Smooth muscle cell (in vitro differentiated cells): ENCODE measurements around the gene CDV3. TPM values are rescaled to one million over a fixed set of nuclear protein-coding genes. Genes with fewer than 3 reads are reported as not detected.
"Not testable (repeated sequence)": the region's sequence is repeated elsewhere in the genome, so short reads cannot be mapped to it uniquely, and the experiment has no call there.

Experiments
- DNase-seq: peaks from one replicate; lab custom pipeline; 2025; ENCODE audit not compliant: unreplicated experiment; lab: John Stamatoyannopoulos, UW
- H2AFZ ChIP-seq: fragments of 200-600 bp; sonication (generic); 2 replicates; pipeline ENCODE4 v1.6.0; 2016; ENCODE audit warnings: antibody characterized with exemption, low read depth, mild to moderate bottlenecking
- H3F3A ChIP-seq: fragments of 200-600 bp; sonication (generic); 2 replicates; pipeline ENCODE4 v1.6.0; 2017; ENCODE audit warnings: antibody characterized with exemption, low read depth
- H3K27ac ChIP-seq: fragments of 200-600 bp; sonication (generic); 2 replicates; pipeline ENCODE4 v1.5.1; 2016; ENCODE audit warnings: low read depth, mild to moderate bottlenecking
- H3K27me3 ChIP-seq: fragments of 200-600 bp; sonication (generic); 2 replicates; pipeline ENCODE4 v1.6.1; 2016; ENCODE audit warnings: low read depth, mild to moderate bottlenecking
- H3K36me3 ChIP-seq: fragments of 200-600 bp; sonication (generic); 2 replicates; pipeline ENCODE4 v1.5.1; 2016; ENCODE audit warnings: low read depth
- H3K4me1 ChIP-seq: fragments of 200-600 bp; sonication (generic); 2 replicates; pipeline ENCODE4 v1.5.1; 2016; ENCODE audit warnings: low read depth
- H3K4me2 ChIP-seq: fragments of 200-600 bp; sonication (generic); 2 replicates; pipeline ENCODE4 v1.6.0; 2016; ENCODE audit warnings: mild to moderate bottlenecking
- H3K4me3 ChIP-seq: fragments of 200-600 bp; sonication (generic); 2 replicates; pipeline ENCODE4 v1.5.1; 2016; ENCODE audit warnings: mild to moderate bottlenecking
- H3K79me2 ChIP-seq: fragments of 200-600 bp; sonication (generic); 2 replicates; pipeline ENCODE4 v1.6.0; 2016; ENCODE audit warnings: low read depth, mild to moderate bottlenecking
- H3K9ac ChIP-seq: fragments of 200-600 bp; sonication (generic); 2 replicates; pipeline ENCODE4 v1.6.0; 2016; ENCODE audit warnings: low read depth
- H3K9me3 ChIP-seq: fragments of 200-600 bp; sonication (generic); replicated peaks from 2 replicates; pipeline ENCODE4 v1.5.1; 2016; ENCODE audit warnings: low read depth
- H4K20me1 ChIP-seq: fragments of 200-600 bp; sonication (generic); 2 replicates; pipeline ENCODE4 v1.6.0; 2016; ENCODE audit warnings: low read depth
- CTCF ChIP-seq: fragments of 200-600 bp; sonication (generic); IDR thresholded peaks from 2 replicates; pipeline ENCODE4 v1.5.1; 2017; ENCODE audit warnings: borderline replicate concordance, mild to moderate bottlenecking, antibody characterized with exemption; ENCODE audit not compliant: insufficient read depth, poor library complexity, severe bottlenecking
- WGBS: methylation state at CpG from one replicate; pipeline ENCODE4 v1.1.7; 2016; ENCODE audit warnings: low lambda C conversion rate; 5-methylcytosine and 5-hydroxymethylcytosine counted together
- polyA plus RNA-seq: library from polyadenylated mRNA; unstranded; fragments of >200 nt; fragmentation: Nextera tagmentation; extraction: Ambion mirVana; gene quantifications from 2 replicates; pipeline ENCODE4 v1.2.1, GENCODE V29; 2016
- total RNA-seq: library from RNA; depleted of rRNA; stranded (reverse); fragments of >200 nt; gene quantifications from 2 replicates; pipeline ENCODE4 v1.2.3, GENCODE V29; 2014

The CDV3 gene
- total and polyA plus RNA-seq, 2 experiments from 2014 or later: 70.2 to 139 TPM

GRCh38 chr3:133549565-133549964 lies 23.9 kb upstream of the CDV3 start:
- H3K27me3 ChIP-seq: no peaks in the 10 kb centered on the region
- H3K36me3 ChIP-seq: no peaks in the 10 kb centered on the region
- H2AFZ ChIP-seq: no peak overlapping the region
- no peaks in the 10 kb centered on the region for H3K79me2 ChIP-seq
- no peak for TF ChIP-seq CTCF
- no peak overlapping the region for H3K4me2 ChIP-seq
- H3K9ac ChIP-seq: no peak overlapping the region
- H4K20me1 ChIP-seq: no peaks in the 10 kb centered on the region
- no peak overlapping the region for H3K4me3 ChIP-seq
- H3K27ac ChIP-seq: no peak overlapping the region
- H3K9me3 ChIP-seq: no peaks in the 10 kb centered on the region
- H3F3A ChIP-seq: no peaks in the 10 kb centered on the region
- H3K4me1 ChIP-seq: peaks cover 12% of the 10 kb centered on the region
- 92% methylated on average over 4 of the region's 4 CpGs for WGBS
- DNase-seq: no peak

DNA sequence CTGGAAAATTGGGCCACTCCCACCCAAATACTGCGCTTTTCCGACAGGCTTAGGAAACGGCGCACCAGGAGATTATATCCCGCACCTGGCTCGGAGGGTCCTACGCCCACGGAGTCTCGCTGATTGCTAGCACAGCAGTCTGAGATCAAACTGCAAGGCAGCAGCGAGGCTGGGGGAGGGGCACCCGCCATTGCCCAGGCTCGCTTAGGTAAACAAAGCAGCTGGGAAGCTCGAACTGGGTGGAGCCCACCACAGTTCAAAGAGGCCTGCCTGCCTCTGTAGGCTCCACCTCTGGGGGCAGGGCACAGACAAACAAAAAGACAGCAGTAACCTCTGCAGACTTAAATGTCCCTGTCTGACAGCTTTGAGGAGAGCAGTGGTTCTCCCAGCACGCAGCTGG lies 21.9 kb upstream of the CDV3 start:
- not testable (repeated sequence) for H4K20me1 ChIP-seq, H3K4me2 ChIP-seq, H3K4me3 ChIP-seq, H3K9ac ChIP-seq, H3F3A ChIP-seq, H3K79me2 ChIP-seq, H3K27ac ChIP-seq, H3K9me3 ChIP-seq, H2AFZ ChIP-seq, H3K36me3 ChIP-seq, DNase-seq, H3K27me3 ChIP-seq
- WGBS: 92% methylated on average over 14 of the region's 14 CpGs
- H3K4me1 ChIP-seq: peaks cover 12% of the 10 kb centered on the region

DNA sequence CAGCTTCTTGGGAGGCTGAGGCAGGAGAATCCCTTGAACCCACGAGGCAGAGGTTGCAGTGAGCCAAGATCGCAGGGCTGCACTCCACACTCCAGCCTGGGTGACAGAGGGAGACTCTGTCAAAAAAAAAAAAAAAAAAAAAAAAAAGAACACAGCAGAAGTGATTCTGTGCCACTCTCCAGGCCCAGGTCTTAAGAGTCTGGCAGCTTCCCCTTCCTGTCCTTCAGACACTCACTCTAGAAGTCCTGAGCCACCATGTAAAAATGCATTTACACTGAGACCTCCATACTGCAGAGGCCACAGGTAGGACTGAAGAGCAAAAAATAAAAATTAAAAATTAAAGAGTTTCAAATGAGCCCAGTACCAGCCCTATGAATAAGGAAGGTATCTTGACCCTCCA lies 11.8 kb upstream of the CDV3 start:
- H3K9me3 ChIP-seq: no peaks in the 10 kb centered on the region
- no peaks in the 10 kb centered on the region for H3F3A ChIP-seq
- no peaks in the 10 kb centered on the region for H3K79me2 ChIP-seq
- H3K27me3 ChIP-seq: no peaks in the 10 kb centered on the region
- TF ChIP-seq CTCF: no peak
- no peaks in the 10 kb centered on the region for H3K4me1 ChIP-seq
- H3K4me3 ChIP-seq: no peak overlapping the region
- no peak overlapping the region for H3K9ac ChIP-seq
- H3K4me2 ChIP-seq: no peak overlapping the region
- H3K27ac ChIP-seq: no peak overlapping the region
- no peak for DNase-seq
- H3K36me3 ChIP-seq: no peaks in the 10 kb centered on the region
- WGBS: 100% methylated on average over 2 of the region's 2 CpGs
- no peak overlapping the region for H2AFZ ChIP-seq
- no peaks in the 10 kb centered on the region for H4K20me1 ChIP-seq

GRCh38 chr3:133562376-133562775 lies 11.1 kb upstream of the CDV3 start:
- WGBS: 95% methylated on average over 1 of the region's 1 CpG
- Histone ChIP-seq H3F3A (no peaks in the 10 kb centered on the region), H2AFZ (no peak overlapping the region), H3K9ac (no peak overlapping the region), H3K27me3 (no peaks in the 10 kb centered on the region), H3K4me3 (no peak overlapping the region), H3K9me3 (no peaks in the 10 kb centered on the region), H3K27ac (no peak overlapping the region), H3K79me2 (no peaks in the 10 kb centered on the region), H3K36me3 (no peaks in the 10 kb centered on the region), H3K4me2 (no peak overlapping the region), H3K4me1 (no peaks in the 10 kb centered on the region), H4K20me1 (no peaks in the 10 kb centered on the region)
- no peak for TF ChIP-seq CTCF
- no peak for DNase-seq
